ENCODE results near the gene CDS2. TPM values are rescaled to one million over a fixed set of nuclear protein-coding genes. Genes with fewer than 3 reads are reported as not detected.

CDS2 gene
- total and polyA plus RNA-seq, 10 of the 15 experiments (the other 5 are each of a cell fraction or from before 2014, with no cell fraction given) = 11.5 to 94.7 (median 23.1) TPM

- no peak for TF ChIP-seq ZNF274 (IDR thresholded peaks at IDR 0.05; ENCODE audit: insufficient read depth, insufficient read length)
- no peak for TF ChIP-seq CBX3 (IDR thresholded peaks at IDR 0.05; ENCODE audit: borderline replicate concordance, low read depth)
- TF ChIP-seq POLR2AphosphoS2 (IDR thresholded peaks at IDR 0.05; ENCODE audit: low read depth, low read length) = no peak
- TF ChIP-seq BMI1 (IDR thresholded peaks at IDR 0.05; ENCODE audit: borderline replicate concordance) = no peak
- no peak for TF ChIP-seq RB1 (IDR thresholded peaks at IDR 0.05; ENCODE audit: borderline replicate concordance)
- TF ChIP-seq, protein P1, sequence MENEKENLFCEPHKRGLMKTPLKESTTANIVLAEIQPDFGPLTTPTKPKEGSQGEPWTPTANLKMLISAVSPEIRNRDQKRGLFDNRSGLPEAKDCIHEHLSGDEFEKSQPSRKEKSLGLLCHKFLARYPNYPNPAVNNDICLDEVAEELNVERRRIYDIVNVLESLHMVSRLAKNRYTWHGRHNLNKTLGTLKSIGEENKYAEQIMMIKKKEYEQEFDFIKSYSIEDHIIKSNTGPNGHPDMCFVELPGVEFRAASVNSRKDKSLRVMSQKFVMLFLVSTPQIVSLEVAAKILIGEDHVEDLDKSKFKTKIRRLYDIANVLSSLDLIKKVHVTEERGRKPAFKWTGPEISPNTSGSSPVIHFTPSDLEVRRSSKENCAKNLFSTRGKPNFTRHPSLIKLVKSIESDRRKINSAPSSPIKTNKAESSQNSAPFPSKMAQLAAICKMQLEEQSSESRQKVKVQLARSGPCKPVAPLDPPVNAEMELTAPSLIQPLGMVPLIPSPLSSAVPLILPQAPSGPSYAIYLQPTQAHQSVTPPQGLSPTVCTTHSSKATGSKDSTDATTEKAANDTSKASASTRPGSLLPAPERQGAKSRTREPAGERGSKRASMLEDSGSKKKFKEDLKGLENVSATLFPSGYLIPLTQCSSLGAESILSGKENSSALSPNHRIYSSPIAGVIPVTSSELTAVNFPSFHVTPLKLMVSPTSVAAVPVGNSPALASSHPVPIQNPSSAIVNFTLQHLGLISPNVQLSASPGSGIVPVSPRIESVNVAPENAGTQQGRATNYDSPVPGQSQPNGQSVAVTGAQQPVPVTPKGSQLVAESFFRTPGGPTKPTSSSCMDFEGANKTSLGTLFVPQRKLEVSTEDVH (IDR thresholded peaks at IDR 0.05; ENCODE audit: low read depth, partially characterized antibody) = no peak
Measured at GRCh38 chr20:5222919-5223634, 96.3 kb downstream of the CDS2 start (continued).

- ChIA-PET SMC1A (ENCODE audit: uncharacterized antibody, unreplicated experiment) (no interaction called here), CTCF (interaction anchor here (1.0 kb wide), 1 partner anchor 14 kb away, joined by 3 read pairs; no protein-coding TSS in a partner anchor), POLR2A (no interaction called here), RAD21 (ENCODE audit: unreplicated experiment) (interaction anchor here (1.8 kb wide), 1 partner anchor 104 kb away, joined by 4 read pairs; the partner anchor contains the start of gene CDS2)
- no peaks in the 10 kb centered on the region for H3K79me2 ChIP-seq (ENCODE audit: control insufficient read depth, insufficient read depth, low read length)
- no peak overlapping the region for H3K9ac ChIP-seq (ENCODE audit: control insufficient read depth, insufficient read depth, low read length)
- H2AFZ ChIP-seq (ENCODE audit: control insufficient read depth, low read depth, low read length) = no peak overlapping the region
- H3K9me3 ChIP-seq (replicated peaks; ENCODE audit: control insufficient read depth, insufficient read depth, low read length) = no peaks in the 10 kb centered on the region
- DNase-seq (ENCODE audit: low read depth, low spot score) (no peak), ATAC-seq (no peak), FAIRE-seq (no peak)
- H3K4me2 ChIP-seq (ENCODE audit: control insufficient read depth, insufficient read depth) = no peak overlapping the region
- WGBS (ENCODE audit: insufficient coverage, insufficient replicate concordance, low lambda C conversion rate, missing lambda C conversion rate) = 33% methylated on average over 4 of the region's 4 CpGs
- H4K20me1 ChIP-seq (ENCODE audit: control insufficient read depth, insufficient read depth) = no peaks in the 10 kb centered on the region
- H3K4me1 ChIP-seq (ENCODE audit: control insufficient read depth, insufficient read depth, low read length) = no peaks in the 10 kb centered on the region
- no peak overlapping the region for H3K4me3 ChIP-seq
- TF ChIP-seq, protein P1 (IDR thresholded peaks at IDR 0.05; ENCODE audit: low read depth, partially characterized antibody) = no peak
- TF ChIP-seq MEF2B (IDR thresholded peaks at IDR 0.05; ENCODE audit: partially characterized antibody, poor library complexity, severe bottlenecking) = no peak
- no peak for TF ChIP-seq PAX8 (IDR thresholded peaks at IDR 0.05)
- no peak for TF ChIP-seq ATF7 (IDR thresholded peaks at IDR 0.05; ENCODE audit: low read depth)
- TF ChIP-seq HDGF (IDR thresholded peaks at IDR 0.05) = no peak
- no peak for TF ChIP-seq BHLHE40 (IDR thresholded peaks at IDR 0.05; ENCODE audit: borderline replicate concordance in 1 of 2, low read depth in 2 of 2, low read length in 1 of 2)
- no peak for TF ChIP-seq SMARCA5 (IDR thresholded peaks at IDR 0.05)
- TF ChIP-seq ZSCAN29 (IDR thresholded peaks at IDR 0.05) = no peak
- no peak for TF ChIP-seq ATF3 (IDR thresholded peaks at IDR 0.05; ENCODE audit: borderline replicate concordance, extremely low read depth, low read depth, low read length)
- no peak for TF ChIP-seq NFYA (IDR thresholded peaks at IDR 0.05; ENCODE audit: borderline replicate concordance, low read depth, low read length)
- no peak for TF ChIP-seq KAT2A (conservative IDR thresholded peaks at IDR 0.05; ENCODE audit: control insufficient read depth, low read depth, low read length)
- no peak for TF ChIP-seq TCF12 (IDR thresholded peaks at IDR 0.05; ENCODE audit: low read depth, low read length)
- no peaks in the 10 kb centered on the region for H3K36me3 ChIP-seq (ENCODE audit: control insufficient read depth in 2 of 2, insufficient read depth in 2 of 2, low read length in 1 of 2)
- BruUV-seq (replicated peaks) = no TSS peak
- no peak overlapping the region for H3K27ac ChIP-seq (ENCODE audit: control insufficient read depth, insufficient read depth)
- no peaks in the 10 kb centered on the region for H3K27me3 ChIP-seq (replicated peaks in 1 of 2; ENCODE audit: control insufficient read depth in 2 of 2, insufficient read depth in 2 of 2, low read length in 1 of 2)
- intact Hi-C loops (cut with micrococcal nuclease; ENCODE audit: unreplicated experiment) = no loop called here
- in situ Hi-C loops (cut with MboI) = no loop called here
Measured at GRCh38 chr20:5230544-5230943, 103.7 kb downstream of the CDS2 start.

Data from GM12878 (cell line).